Skeletal muscle satellite cell (primary cell): ENCODE results near the gene SLC4A1AP.

Experiments used
- H3K27me3 ChIP-seq: 2 replicates; pipeline ENCODE4 v1.7.0; 2013; ENCODE audit warnings: low read length; ENCODE audit not compliant: control insufficient read depth, insufficient read depth
- H3K36me3 ChIP-seq: 2 replicates; pipeline ENCODE4 v1.7.0; 2013; ENCODE audit warnings: mild to moderate bottlenecking, control low read depth, low read length; ENCODE audit not compliant: insufficient read depth
- H3K4me1 ChIP-seq: 2 replicates; pipeline ENCODE4 v1.7.0; 2013; ENCODE audit warnings: low read length; ENCODE audit not compliant: control insufficient read depth, insufficient read depth
- H3K4me2 ChIP-seq: 2 replicates; pipeline ENCODE4 v1.7.0; 2013; ENCODE audit warnings: mild to moderate bottlenecking, low read length
- H3K4me3 ChIP-seq: 2 replicates; pipeline ENCODE4 v1.7.0; 2013; ENCODE audit warnings: low read length
- H3K9ac ChIP-seq: 2 replicates; pipeline ENCODE4 v1.7.0; 2013; ENCODE audit warnings: mild to moderate bottlenecking, low read depth, low read length, moderate library complexity
- H3K9me3 ChIP-seq: replicated peaks from 2 replicates; pipeline ENCODE4 v1.7.0; 2013; ENCODE audit warnings: mild to moderate bottlenecking, control low read depth, low read length

Gene SLC4A1AP

GRCh38 chr2:27727257-27727656, 63.6 kb downstream of the SLC4A1AP start:
- no peaks in the 10 kb centered on the region for H3K9me3 ChIP-seq
- H3K27me3 ChIP-seq = no peaks in the 10 kb centered on the region
- no peaks in the 10 kb centered on the region for H3K36me3 ChIP-seq
- H3K4me3 ChIP-seq = no peak overlapping the region
- peaks cover 26% of the 10 kb centered on the region for H3K4me1 ChIP-seq
- H3K9ac ChIP-seq = no peak overlapping the region
- no peak overlapping the region for H3K4me2 ChIP-seq

- peaks cover 24% of the 10 kb centered on the region for H3K4me1 ChIP-seq
- H3K4me3 ChIP-seq = no peak overlapping the region
- H3K9ac ChIP-seq = no peak overlapping the region
- H3K4me2 ChIP-seq = no peak overlapping the region
- H3K36me3 ChIP-seq = no peaks in the 10 kb centered on the region
- H3K27me3 ChIP-seq = no peaks in the 10 kb centered on the region
- H3K9me3 ChIP-seq = no peaks in the 10 kb centered on the region
These were observed 64.6 kb downstream of the SLC4A1AP start for GRCh38 chr2:27728081-27728858.

GRCh38 chr2:27729198-27729597, 65.5 kb downstream of the SLC4A1AP start:
- no peak overlapping the region for H3K9ac ChIP-seq
- peaks cover 15% of the 10 kb centered on the region for H3K4me1 ChIP-seq
- no peak overlapping the region for H3K4me2 ChIP-seq
- no peak overlapping the region for H3K4me3 ChIP-seq
- H3K27me3 ChIP-seq = no peaks in the 10 kb centered on the region
- no peaks in the 10 kb centered on the region for H3K36me3 ChIP-seq
- no peaks in the 10 kb centered on the region for H3K9me3 ChIP-seq

GRCh38 chr2:27729614-27730013, 65.9 kb downstream of the SLC4A1AP start:
- H3K9me3 ChIP-seq = no peaks in the 10 kb centered on the region
- no peak overlapping the region for H3K4me2 ChIP-seq

GRCh38 chr2:27730261-27730662, 66.6 kb downstream of the SLC4A1AP start:
- no peak overlapping the region for H3K9ac ChIP-seq
- no peak overlapping the region for H3K4me2 ChIP-seq
- H3K4me1 ChIP-seq = peaks cover 10% of the 10 kb centered on the region
- H3K4me3 ChIP-seq = no peak overlapping the region
- no peaks in the 10 kb centered on the region for H3K27me3 ChIP-seq
- H3K9me3 ChIP-seq = no peaks in the 10 kb centered on the region
- H3K36me3 ChIP-seq = no peaks in the 10 kb centered on the region

More at GRCh38 chr2:27729614-27730013, 65.9 kb downstream of the SLC4A1AP start:
- H3K36me3 ChIP-seq = no peaks in the 10 kb centered on the region
- no peaks in the 10 kb centered on the region for H3K27me3 ChIP-seq
- H3K9ac ChIP-seq = no peak overlapping the region
- peaks cover 12% of the 10 kb centered on the region for H3K4me1 ChIP-seq
- no peak overlapping the region for H3K4me3 ChIP-seq

- no peaks in the 10 kb centered on the region for H3K27me3 ChIP-seq
- H3K9ac ChIP-seq = no peak overlapping the region
- H3K4me2 ChIP-seq = no peak overlapping the region
- peaks cover 13% of the 10 kb centered on the region for H3K4me1 ChIP-seq
- no peak overlapping the region for H3K4me3 ChIP-seq
- no peaks in the 10 kb centered on the region for H3K36me3 ChIP-seq
- no peaks in the 10 kb centered on the region for H3K9me3 ChIP-seq
These were observed 67.4 kb downstream of the SLC4A1AP start for GRCh38 chr2:27730980-27731691.

- H3K9me3 ChIP-seq = no peaks in the 10 kb centered on the region
- no peaks in the 10 kb centered on the region for H3K27me3 ChIP-seq
- no peaks in the 10 kb centered on the region for H3K36me3 ChIP-seq
- H3K4me1 ChIP-seq = peaks cover 27% of the 10 kb centered on the region
- H3K9ac ChIP-seq = no peak overlapping the region
- no peak overlapping the region for H3K4me2 ChIP-seq
- no peak overlapping the region for H3K4me3 ChIP-seq
These were observed 70.6 kb downstream of the SLC4A1AP start for GRCh38 chr2:27734305-27734704.

- H3K9me3 ChIP-seq = no peaks in the 10 kb centered on the region
- H3K27me3 ChIP-seq = no peaks in the 10 kb centered on the region
- no peaks in the 10 kb centered on the region for H3K36me3 ChIP-seq
- H3K9ac ChIP-seq = peak overlapping the region; percentile 80
- peaks cover 27% of the 10 kb centered on the region for H3K4me1 ChIP-seq
- H3K4me2 ChIP-seq = peak overlapping the region; percentile 87
- H3K4me3 ChIP-seq = peak overlapping the region; percentile 67
These were observed 71.7 kb downstream of the SLC4A1AP start for GRCh38 chr2:27735263-27735904.

- no peaks in the 10 kb centered on the region for H3K36me3 ChIP-seq
- no peaks in the 10 kb centered on the region for H3K27me3 ChIP-seq
- H3K4me3 ChIP-seq = peak overlapping the region; percentile 67
- H3K4me2 ChIP-seq = peak overlapping the region; percentile 87
- H3K9me3 ChIP-seq = no peaks in the 10 kb centered on the region
- peak overlapping the region; percentile 80 for H3K9ac ChIP-seq
- peaks cover 27% of the 10 kb centered on the region for H3K4me1 ChIP-seq
These were observed 72.6 kb downstream of the SLC4A1AP start for GRCh38 chr2:27736031-27736889.

GRCh38 chr2:27736890-27737204, 73.2 kb downstream of the SLC4A1AP start:
- Histone ChIP-seq H3K36me3 (no peaks in the 10 kb centered on the region), H3K27me3 (no peaks in the 10 kb centered on the region), H3K9me3 (no peaks in the 10 kb centered on the region), H3K4me1 (peaks cover 27% of the 10 kb centered on the region), H3K4me3 (no peak overlapping the region), H3K4me2 (no peak overlapping the region), H3K9ac (no peak overlapping the region)
